Aorta (tissue), 5 donors: Measurements from ENCODE around the gene KRTAP19-4. TPM values are rescaled to one million over a fixed set of nuclear protein-coding genes. Genes with fewer than 3 reads are reported as not detected.
"Not testable (repeated sequence)": the region's sequence is repeated elsewhere in the genome, so short reads cannot be mapped to it uniquely, and the experiment has no call there.

Experiments used
- ATAC-seq: fragments of 200-7000 bp; cut with Tn5 transposase; one replicate; pipeline ENCODE4 v1.9.1; 2022; ENCODE audit warnings: moderate library complexity; ENCODE audit not compliant: low FRiP score
- DNase-seq, 2 donors: peaks; one replicate each; pipeline ENCODE4 v3.0.0-alpha.2; 2020
- H3K27ac ChIP-seq, 2 donors: one replicate each; pipeline ENCODE4 v1.5.1; 2013; ENCODE audit warnings: low read length in 2 of 2, mild to moderate bottlenecking in 2 of 2, moderate library complexity in 2 of 2, control low read depth in 1 of 2, inconsistent platforms in 1 of 2, low read depth in 1 of 2
- H3K27me3 ChIP-seq, 2 donors: one replicate each; pipeline ENCODE4 v1.6.1; 2013; ENCODE audit warnings: control low read depth in 1 of 2, low read length in 1 of 2, mild to moderate bottlenecking in 1 of 2, moderate library complexity in 1 of 2; ENCODE audit not compliant: insufficient read depth in 2 of 2, control insufficient read depth in 1 of 2
- H3K36me3 ChIP-seq, 2 donors: one replicate each; pipeline ENCODE4 v1.6.1; 2013; ENCODE audit warnings: control low read depth in 1 of 2, low read length in 1 of 2, mild to moderate bottlenecking in 1 of 2; ENCODE audit not compliant: insufficient read depth in 2 of 2, control insufficient read depth in 1 of 2
- H3K4me1 ChIP-seq, 2 donors: one replicate each; pipeline ENCODE4 v1.6.1; 2013; ENCODE audit warnings: low read length in 2 of 2, control low read depth in 1 of 2, mild to moderate bottlenecking in 1 of 2, moderate library complexity in 1 of 2; ENCODE audit not compliant: insufficient read depth in 2 of 2, control insufficient read depth in 1 of 2
- H3K4me3 ChIP-seq, 2 donors: one replicate each; pipeline ENCODE4 v1.5.1; 2013; ENCODE audit warnings: low read length in 2 of 2, control low read depth in 1 of 2, mild to moderate bottlenecking in 1 of 2
- H3K9me3 ChIP-seq: one replicate; pipeline ENCODE4 v1.6.1; 2013; ENCODE audit warnings: mild to moderate bottlenecking, low read length; ENCODE audit not compliant: control insufficient read depth
- WGBS, 2 donors: extraction: QIAGEN DNeasy Blood & Tissue Kit; methylation state at CpG; one replicate each; pipeline ENCODE4 v1.1.7; 2013; 5-methylcytosine and 5-hydroxymethylcytosine counted together
- intact Hi-C, 2 donors: fragments of 100-400 bp; cut with DNase I; formaldehyde crosslinking; loops; one replicate each; pipeline versions ENCODE4 v1.14.2 to v1.15.0; 2022
- long read RNA-seq, 2 donors: library from polyadenylated mRNA; unstranded; transcript quantifications; one replicate each; pipeline ENCODE4 v2.0.0, GENCODE V29; 2020 to 2021
- polyA plus RNA-seq, 2 donors: library from polyadenylated mRNA; stranded (reverse); fragments of 200-250 nt; gene quantifications; one replicate each; pipeline ENCODE4 v1.2.3, GENCODE V29; 2013
- total RNA-seq, 2 donors: library from RNA; stranded (reverse); fragmentation: NEBNext Ultra II Directional; extraction: Animal tissue kit (Norgen Biotek cat#: 25700); gene quantifications; one replicate each; pipeline ENCODE4 v1.2.1, GENCODE V29; 2021
- donor health status: healthy with polysubstance abuse.
- donor health status: Bipolar disorder and iron deficiency.
- donor health status: DM: no; HTN: no; CAD: no.
- donor health status: DM: no; HTN: no; CAD: no.
- donor health status: DM: yes; HTN: yes; CAD: no.

KRTAP19-4 gene, protein sequence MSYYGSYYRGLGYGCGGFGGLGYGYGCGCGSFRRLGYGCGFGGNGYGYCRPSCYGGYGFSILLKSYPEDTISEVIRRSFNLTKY
- total RNA-seq (not detected), polyA plus RNA-seq (not detected)
- long read RNA-seq, donor 1, result 0 reads
- long read RNA-seq, donor 2, result 0 reads

DNA sequence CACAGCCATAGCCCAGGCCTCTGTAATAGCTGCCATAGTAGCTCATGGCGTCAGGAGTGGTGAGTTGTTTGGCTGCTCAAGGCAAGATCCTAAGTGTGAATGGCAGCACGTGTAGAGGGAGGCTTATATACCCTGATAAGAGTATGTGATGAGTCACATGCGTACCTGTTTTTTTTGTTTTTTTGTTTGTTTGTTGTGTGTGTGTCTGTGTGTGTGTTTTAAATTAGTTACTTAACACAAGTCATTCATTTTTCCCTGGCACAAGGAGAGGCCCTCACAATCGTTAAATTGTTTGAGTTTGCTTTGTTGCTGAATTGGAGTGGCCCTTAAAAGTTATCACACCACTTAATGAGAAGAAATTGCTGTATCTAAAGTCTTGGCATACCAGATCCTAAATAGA lies at the start of gene KRTAP19-4:
Gene KRTAP19-4 (minus strand): TSS at position 101 of the 400 bp plus-strand sequence. CDS start 55 bp downstream, at position 46.
- WGBS, 2 donors, result 80 to 81% methylated on average over 4 of the region's 4 CpGs
- intact Hi-C loops, result no loop called here
- no peak for ATAC-seq

DNA sequence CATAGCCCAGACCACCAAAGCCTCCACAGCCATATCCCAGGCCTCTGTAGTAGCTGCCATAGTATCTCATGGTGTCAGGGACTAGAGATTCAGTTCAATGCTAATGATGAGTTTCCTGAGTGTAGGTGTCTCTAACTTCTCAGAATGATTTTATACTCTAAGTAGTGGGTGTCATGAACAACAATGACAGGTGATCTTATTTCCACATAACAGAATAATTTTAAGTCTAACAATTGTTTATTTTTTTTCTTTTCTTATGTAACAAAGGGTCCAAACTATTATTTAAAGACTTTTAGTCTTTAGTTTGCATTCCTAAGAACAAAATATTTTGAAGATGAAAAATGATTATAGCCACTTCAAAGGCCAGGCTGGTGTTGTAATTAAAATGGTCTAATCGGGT lies 44.8 kb upstream of the KRTAP19-4 start, which contains the start of gene KRTAP19-6:
Gene KRTAP19-6 (minus strand): TSS at position 101 of the 400 bp plus-strand sequence. CDS start 31 bp downstream, at position 70.
- no peak for ATAC-seq
- intact Hi-C loops, result no loop called here
- H3K4me1 ChIP-seq, result no peaks in the 10 kb centered on the region

More for the DNA sequence above, at the start of gene KRTAP19-4:
- H3K9me3 ChIP-seq, result peaks cover 2% of the 10 kb centered on the region
- no peaks in the 10 kb centered on the region for H3K4me1 ChIP-seq
- H3K4me3 ChIP-seq, result no peak within 1 kb of the TSS
- H3K36me3 ChIP-seq, result no peaks in the 10 kb centered on the region
- no peak for DNase-seq
- no peak within 1 kb of the TSS for H3K27ac ChIP-seq
- H3K27me3 ChIP-seq, result no peaks in the 10 kb centered on the region

GRCh38 chr21:30518876-30519275 lies 21.9 kb upstream of the KRTAP19-4 start:
- 33 to 49% methylated on average over 1 of the region's 1 CpG for WGBS, 2 donors
- Histone ChIP-seq H3K4me3 (no peak overlapping the region), H3K27me3 (no peaks in the 10 kb centered on the region), H3K36me3 (no peaks in the 10 kb centered on the region), H3K4me1 (no peaks in the 10 kb centered on the region), H3K27ac (no peak overlapping the region), H3K9me3 (no peaks in the 10 kb centered on the region)
- intact Hi-C loops, result no loop called here
- DNase-seq, result no peak
- ATAC-seq, result no peak

More for the DNA sequence above, 44.8 kb upstream of the KRTAP19-4 start, which contains the start of gene KRTAP19-6:
- Histone ChIP-seq H3K36me3 (no peaks in the 10 kb centered on the region), H3K4me3 (no peak within 1 kb of the TSS), H3K9me3 (no peaks in the 10 kb centered on the region), H3K27ac (no peak within 1 kb of the TSS), H3K27me3 (no peaks in the 10 kb centered on the region)
- no peak for DNase-seq
- whole genome bisulfite sequencing, 2 donors, result 88 to 94% methylated on average over 1 of the region's 1 CpG

DNA sequence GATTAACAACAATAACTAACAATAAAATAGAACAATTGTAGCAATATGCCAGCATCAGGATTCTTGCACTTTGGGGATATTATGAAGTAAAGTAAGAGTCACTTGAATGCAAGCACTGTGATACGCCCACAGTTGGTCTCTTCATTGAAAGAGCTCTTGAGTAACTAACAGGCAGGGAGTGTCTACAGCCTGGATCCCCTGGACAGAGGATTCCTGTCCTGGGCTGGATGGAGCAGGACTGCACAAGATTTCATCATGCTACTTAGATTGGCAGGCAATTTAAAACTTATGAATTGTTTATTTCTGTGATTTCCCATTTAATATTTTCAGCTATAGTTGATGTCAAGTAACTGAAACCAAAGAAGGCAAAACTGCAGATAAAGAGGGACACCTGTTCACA lies 18.7 kb upstream of the KRTAP19-4 start:
- no peaks in the 10 kb centered on the region for H3K4me1 ChIP-seq
- no peak overlapping the region for H3K27ac ChIP-seq
- H3K36me3 ChIP-seq, result no peaks in the 10 kb centered on the region
- no peaks in the 10 kb centered on the region for H3K27me3 ChIP-seq
- no peaks in the 10 kb centered on the region for H3K9me3 ChIP-seq
- no peak overlapping the region for H3K4me3 ChIP-seq
- ATAC-seq (no peak), DNase-seq (no peak)
- 87 to 97% methylated on average over 1 of the region's 1 CpG for WGBS, 2 donors
- intact Hi-C loops, result no loop called here

DNA sequence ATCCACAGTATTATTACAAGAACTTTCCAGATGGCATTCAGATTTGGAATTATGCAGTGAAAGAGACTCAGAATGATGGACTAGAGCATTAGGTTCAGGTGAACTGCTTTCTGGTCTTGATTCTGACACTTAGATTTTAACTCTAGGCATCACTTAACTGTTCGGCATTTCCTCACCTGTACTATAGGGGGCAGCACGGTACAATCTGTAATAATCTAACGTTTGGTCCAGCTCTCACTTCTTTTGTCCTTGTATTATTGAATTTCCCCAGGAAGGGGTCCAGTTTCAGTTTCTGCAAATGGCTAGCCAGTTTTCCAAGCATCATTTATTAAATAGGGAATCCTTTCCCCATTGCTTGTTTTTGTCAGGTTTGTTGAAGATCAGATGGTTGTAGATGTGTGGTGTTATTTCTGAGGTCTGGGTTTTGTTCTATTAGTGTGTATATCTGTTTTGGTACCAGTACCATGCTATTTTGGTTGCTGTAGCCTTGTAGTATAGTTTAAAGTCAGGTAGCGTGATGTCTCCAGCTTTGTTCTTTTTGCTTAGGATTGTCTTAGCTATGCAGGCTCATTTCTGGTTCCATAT lies 8.7 kb upstream of the KRTAP19-4 start:
- ATAC-seq, DNase-seq, intact Hi-C loops, H3K36me3 ChIP-seq, H3K27me3 ChIP-seq, H3K4me3 ChIP-seq, H3K4me1 ChIP-seq, H3K9me3 ChIP-seq, H3K27ac ChIP-seq: not testable (repeated sequence)
- WGBS, 2 donors, result 35 to 39% methylated on average over 4 of the region's 4 CpGs

DNA sequence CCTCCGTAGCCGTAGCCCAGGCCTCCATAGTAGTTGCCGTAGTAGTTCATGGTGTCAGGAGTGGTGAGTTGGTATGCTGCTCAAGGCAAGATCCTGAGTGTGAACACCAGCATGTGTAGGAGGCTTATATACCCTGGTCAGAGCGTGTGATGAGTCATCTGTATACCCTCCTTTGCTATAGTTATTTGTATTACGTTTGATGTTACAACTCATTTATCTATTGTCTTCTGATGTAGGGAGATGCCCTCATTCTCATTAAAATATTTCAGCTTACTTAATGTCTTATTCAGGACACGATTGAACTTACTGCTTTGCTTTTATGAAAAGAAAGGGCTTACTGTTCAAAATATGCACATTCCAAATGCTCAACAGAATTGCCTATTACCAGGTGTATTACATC lies 5.1 kb upstream of the KRTAP19-4 start, which contains the start of gene KRTAP19-5:
Gene KRTAP19-5 (minus strand): TSS at position 101 of the 400 bp plus-strand sequence. CDS start 51 bp downstream, at position 50.
- Histone ChIP-seq H3K4me3 (no peak within 1 kb of the TSS), H3K4me1 (no peaks in the 10 kb centered on the region), H3K36me3 (no peaks in the 10 kb centered on the region), H3K27me3 (no peaks in the 10 kb centered on the region), H3K9me3 (peaks cover 2% of the 10 kb centered on the region), H3K27ac (no peak within 1 kb of the TSS)
- no peak for ATAC-seq
- WGBS, 2 donors, result 89 to 91% methylated on average over 6 of the region's 6 CpGs
- intact Hi-C loops, result no loop called here
- no peak for DNase-seq

DNA sequence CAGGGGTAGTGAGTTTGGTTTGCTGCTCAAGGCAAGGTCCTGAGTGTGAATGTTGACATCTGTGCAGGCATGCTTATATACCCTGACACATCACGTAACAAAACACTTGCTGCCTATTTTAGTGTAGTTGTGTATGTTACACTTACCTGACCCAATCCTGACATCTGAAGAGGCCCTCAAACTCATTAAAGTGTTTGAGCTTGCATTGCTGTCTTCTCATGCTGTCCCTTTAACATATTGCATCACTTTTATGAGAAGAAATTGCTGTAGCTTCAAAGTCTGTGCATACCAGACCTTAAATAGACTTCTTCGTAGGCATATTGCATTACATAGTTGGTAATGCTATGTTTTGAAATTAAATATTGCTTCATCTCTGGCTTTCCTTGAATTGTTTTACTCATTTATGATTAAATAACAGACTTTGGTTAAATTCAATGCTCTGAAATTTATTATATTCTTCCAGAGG lies 5.0 kb downstream of the KRTAP19-4 start, which contains the start of gene KRTAP19-3:
Gene KRTAP19-3 (minus strand): TSS at position 51 of the 466 bp plus-strand sequence. CDS start 56 bp downstream, outside the sequence.
- H3K4me1 ChIP-seq, result no peaks in the 10 kb centered on the region
- no peaks in the 10 kb centered on the region for H3K27me3 ChIP-seq
- H3K36me3 ChIP-seq, result no peaks in the 10 kb centered on the region
- no peak within 1 kb of the TSS for H3K4me3 ChIP-seq
- WGBS, 2 donors, result 49 to 51% methylated on average over 2 of the region's 2 CpGs
- peaks cover 2% of the 10 kb centered on the region for H3K9me3 ChIP-seq
- intact Hi-C loops, result no loop called here
- H3K27ac ChIP-seq, result no peak within 1 kb of the TSS
- DNase-seq (no peak), ATAC-seq (no peak)

- Histone ChIP-seq H3K27me3 (no peaks in the 10 kb centered on the region), H3K9me3 (peaks cover 5% of the 10 kb centered on the region), H3K36me3 (no peaks in the 10 kb centered on the region), H3K4me1 (no peaks in the 10 kb centered on the region), H3K27ac (no peak within 1 kb of the TSS), H3K4me3 (no peak within 1 kb of the TSS)
- WGBS, 2 donors, result 95 to 96% methylated on average over 2 of the region's 2 CpGs
- intact Hi-C loops, result no loop called here
- ATAC-seq (no peak), DNase-seq (no peak)
Observed at GRCh38 chr21:30487336-30487735, 9.6 kb downstream of the KRTAP19-4 start, which contains the start of gene KRTAP19-2. Gene KRTAP19-2, minus strand, starts transcription at chr21:30487436. Its CDS starts 88 bp downstream, at chr21:30487348.

- ATAC-seq (no peak), DNase-seq (no peak)
- Histone ChIP-seq H3K27ac (no peak overlapping the region), H3K4me3 (no peak overlapping the region), H3K9me3 (peaks cover 5% of the 10 kb centered on the region), H3K4me1 (no peaks in the 10 kb centered on the region), H3K36me3 (no peaks in the 10 kb centered on the region), H3K27me3 (no peaks in the 10 kb centered on the region)
- intact Hi-C loops, result no loop called here
- WGBS, 2 donors, result 89 to 90% methylated on average over 2 of the region's 2 CpGs
Observed at GRCh38 chr21:30486180-30486579, 10.8 kb downstream of the KRTAP19-4 start.
